HEK293 (cell line): ENCODE data around the gene MOSPD3.
A peak's percentile ranks its signal among the peaks of the same experiment; 100 is the strongest.

Experiments
- GLI4 ChIP-seq: fragments of 450-650 bp; formaldehyde crosslinking; IDR thresholded peaks from 2 replicates; pipeline ENCODE4 v1.5.1; 2016; ENCODE audit warnings: missing biosample characterization, missing genetic modification characterization
- KLF8 ChIP-seq: fragments of 450-650 bp; formaldehyde crosslinking; IDR thresholded peaks from 2 replicates; pipeline ENCODE4 v1.5.1; 2016; ENCODE audit warnings: missing biosample characterization, missing genetic modification characterization
- OSR2 ChIP-seq: fragments of 450-650 bp; formaldehyde crosslinking; IDR thresholded peaks from 2 replicates; pipeline ENCODE4 v1.5.1; 2016; ENCODE audit warnings: missing biosample characterization, missing genetic modification characterization
- PATZ1 ChIP-seq: fragments of 450-650 bp; formaldehyde crosslinking; IDR thresholded peaks from 2 replicates; pipeline ENCODE4 v1.5.1; 2016; ENCODE audit warnings: missing biosample characterization, missing genetic modification characterization
- PRDM2 ChIP-seq: fragments of 450-650 bp; formaldehyde crosslinking; IDR thresholded peaks from 2 replicates; pipeline ENCODE4 v1.5.1; 2016; ENCODE audit warnings: missing biosample characterization, missing genetic modification characterization, borderline replicate concordance
- REPIN1 ChIP-seq: fragments of 450-650 bp; formaldehyde crosslinking; IDR thresholded peaks from 2 replicates; pipeline ENCODE4 v1.5.1; 2017; ENCODE audit warnings: missing biosample characterization, missing genetic modification characterization, low read depth
- ZFP3 ChIP-seq: fragments of 450-650 bp; formaldehyde crosslinking; IDR thresholded peaks from 2 replicates; pipeline ENCODE4 v1.5.1; 2016; ENCODE audit warnings: low read depth, missing biosample characterization, missing genetic modification characterization
- ZNF10 ChIP-seq: fragments of 450-650 bp; formaldehyde crosslinking; IDR thresholded peaks from 2 replicates; pipeline ENCODE4 v1.5.1; 2017; ENCODE audit warnings: missing biosample characterization, missing genetic modification characterization
- ZNF114 ChIP-seq: fragments of 450-650 bp; formaldehyde crosslinking; IDR thresholded peaks from 2 replicates; pipeline ENCODE4 v1.5.0; 2017; ENCODE audit warnings: missing biosample characterization, missing genetic modification characterization
- ZNF148 ChIP-seq: fragments of 450-650 bp; formaldehyde crosslinking; IDR thresholded peaks from 2 replicates; pipeline ENCODE4 v1.5.0; 2017; ENCODE audit warnings: missing biosample characterization, missing genetic modification characterization, borderline replicate concordance
- ZNF202 ChIP-seq: fragments of 450-650 bp; formaldehyde crosslinking; IDR thresholded peaks from 2 replicates; pipeline ENCODE4 v1.5.1; 2016; ENCODE audit warnings: missing biosample characterization, missing genetic modification characterization, borderline replicate concordance
- ZNF239 ChIP-seq: fragments of 450-650 bp; formaldehyde crosslinking; IDR thresholded peaks from 2 replicates; pipeline ENCODE4 v1.5.1; 2016; ENCODE audit warnings: missing biosample characterization, missing genetic modification characterization
- ZNF280C ChIP-seq: fragments of 450-650 bp; formaldehyde crosslinking; IDR thresholded peaks from 2 replicates; pipeline ENCODE4 v1.5.1; 2016; ENCODE audit warnings: missing biosample characterization, missing genetic modification characterization
- ZNF292 ChIP-seq: fragments of 450-650 bp; formaldehyde crosslinking; IDR thresholded peaks from 2 replicates; pipeline ENCODE4 v1.5.1; 2016; ENCODE audit warnings: low read depth, missing biosample characterization, missing genetic modification characterization, borderline replicate concordance
- ZNF404 ChIP-seq: fragments of 450-650 bp; formaldehyde crosslinking; IDR thresholded peaks from 2 replicates; pipeline ENCODE4 v1.5.1; 2017; ENCODE audit warnings: missing biosample characterization, missing genetic modification characterization
- ZNF48 ChIP-seq: fragments of 450-650 bp; formaldehyde crosslinking; IDR thresholded peaks from 2 replicates; pipeline ENCODE4 v1.5.1; 2016; ENCODE audit warnings: missing biosample characterization, missing genetic modification characterization
- ZNF488 ChIP-seq: fragments of 450-650 bp; formaldehyde crosslinking; IDR thresholded peaks from 2 replicates; pipeline ENCODE4 v1.5.1; 2016; ENCODE audit warnings: missing biosample characterization, missing genetic modification characterization
- ZNF610 ChIP-seq: fragments of 450-650 bp; formaldehyde crosslinking; IDR thresholded peaks from 2 replicates; pipeline ENCODE4 v1.5.1; 2016; ENCODE audit warnings: missing biosample characterization, missing genetic modification characterization, borderline replicate concordance
- ZNF639 ChIP-seq: fragments of 450-650 bp; formaldehyde crosslinking; IDR thresholded peaks from 2 replicates; pipeline ENCODE4 v1.5.1; 2016; ENCODE audit warnings: missing biosample characterization, missing genetic modification characterization
- ZNF658 ChIP-seq: fragments of 450-650 bp; formaldehyde crosslinking; IDR thresholded peaks from 2 replicates; pipeline ENCODE4; 2016; ENCODE audit warnings: missing biosample characterization, missing genetic modification characterization
- ZNF768 ChIP-seq: fragments of 450-650 bp; formaldehyde crosslinking; IDR thresholded peaks from 2 replicates; pipeline ENCODE4 v1.5.1; 2018; ENCODE audit warnings: missing biosample characterization, mild to moderate bottlenecking, missing genetic modification characterization
- ZSCAN23 ChIP-seq: fragments of 450-650 bp; formaldehyde crosslinking; IDR thresholded peaks from 2 replicates; pipeline ENCODE4 v1.5.1; 2016; ENCODE audit warnings: missing biosample characterization, missing genetic modification characterization

The MOSPD3 gene

GRCh38 chr7:100584683-100585510, 27.4 kb upstream of the MOSPD3 start (continued):
- TF ChIP-seq PRDM2 (tag by site-specific recombination) (no peak), GLI4 (tag by site-specific recombination) (no peak), ZNF639 (no peak), ZSCAN23 (tag by site-specific recombination) (no peak), ZNF488 (no peak), ZNF280C (no peak), ZNF610 (tag by site-specific recombination) (no peak), ZNF202 (tag by site-specific recombination) (no peak), ZNF48 (tag by site-specific recombination) (no peak), PATZ1 (peak; percentile 14; the same call in 1 of the 2 replicates), OSR2 (no peak), ZNF658 (tag by site-specific recombination) (no peak), ZNF768 (tag by site-specific recombination) (no peak), ZFP3 (tag by site-specific recombination) (no peak), ZNF10 (no peak), ZNF292 (tag by site-specific recombination) (0 out of 2 replicates have a peak, but pooled peaks have one; percentile 5), ZNF404 (tag by site-specific recombination) (no peak), ZNF114 (tag by site-specific recombination) (no peak), REPIN1 (tag by site-specific recombination) (no peak), ZNF148 (tag by site-specific recombination) (no peak), KLF8 (tag by site-specific recombination) (0 out of 2 replicates have a peak, but pooled peaks have one; percentile 13), ZNF239 (tag by site-specific recombination) (no peak)
